Activated CD8-positive, alpha-beta memory T cell treated with anti-CD3 and anti-CD28 coated beads for 48 hours (primary cell): Measurements from ENCODE around the gene ACTR1A.
"Not testable (repeated sequence)": the region's sequence is repeated elsewhere in the genome, so short reads cannot be mapped to it uniquely, and the experiment has no call there.

Experiments
- DNase-seq, 3 experiments: peaks; one replicate each; pipeline ENCODE4 v3.0.0-alpha.2; 2020; ENCODE audit warnings: low read depth in 2 of 3, low spot score in 2 of 3

Gene ACTR1A

DNA sequence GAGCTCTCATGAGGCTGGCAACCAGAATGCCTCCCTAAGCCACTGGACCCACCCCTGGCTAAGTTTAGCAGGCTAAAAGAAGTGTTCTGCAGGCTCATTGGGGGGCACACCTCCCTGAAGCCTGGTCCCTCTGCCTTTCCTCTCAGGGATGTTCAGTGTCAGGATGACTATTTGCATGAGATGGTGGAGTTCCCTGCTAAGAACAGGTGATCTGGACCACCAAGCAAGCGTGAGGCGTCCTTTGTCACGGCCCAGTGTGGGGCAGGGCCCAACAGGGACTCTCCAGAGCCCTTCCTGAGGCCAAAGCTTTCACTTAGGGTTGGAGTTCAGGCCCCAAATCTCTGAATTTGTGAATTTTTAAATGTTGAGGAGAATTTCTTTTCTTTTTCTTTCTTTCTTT, 13.2 kb upstream of the ACTR1A start:
- DNase-seq: no peak

DNA sequence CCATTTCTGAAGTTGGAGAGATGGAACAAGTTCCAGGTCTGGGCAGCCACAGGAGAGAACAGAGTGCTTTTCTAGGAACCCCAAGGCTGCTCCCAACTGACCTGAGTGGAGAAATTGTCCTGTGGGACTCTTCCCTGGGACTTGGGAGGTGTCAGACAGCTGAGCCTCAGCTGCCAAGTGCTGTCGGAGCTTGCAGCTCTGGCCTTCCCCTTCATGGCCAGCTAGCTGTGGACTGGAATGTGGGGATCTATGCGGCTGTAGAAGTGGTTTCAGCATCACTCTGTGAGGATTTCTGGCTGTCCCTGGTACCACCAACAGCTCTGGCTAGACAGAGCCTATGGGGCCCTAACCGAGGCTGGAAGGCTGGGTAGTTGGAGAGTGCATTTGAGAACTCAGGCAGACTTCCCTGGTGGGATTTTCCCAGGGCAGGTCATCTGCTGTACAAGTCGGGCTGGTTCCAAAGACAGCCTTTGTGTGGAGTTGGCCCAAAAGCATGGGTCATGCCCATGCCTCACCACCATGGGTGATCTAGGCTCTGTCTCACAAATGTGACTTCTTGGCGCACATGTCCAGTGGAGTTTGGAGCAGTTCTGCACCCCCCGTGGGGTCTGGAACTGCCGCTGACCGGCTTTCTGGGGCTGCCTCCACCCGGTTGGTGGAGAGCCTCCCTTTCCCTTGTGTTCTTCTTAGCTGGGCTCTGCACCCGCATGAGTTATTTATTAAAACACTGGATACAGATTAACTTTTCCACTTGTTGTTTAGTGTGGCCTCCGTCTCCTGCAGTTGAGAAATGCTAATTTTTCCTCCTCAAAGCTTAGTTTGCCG, 12.2 kb upstream of the ACTR1A start:
- no peak for DNase-seq

GRCh38 chr10:102511583-102512274, 9.2 kb upstream of the ACTR1A start:
- DNase-seq: no peak

DNA sequence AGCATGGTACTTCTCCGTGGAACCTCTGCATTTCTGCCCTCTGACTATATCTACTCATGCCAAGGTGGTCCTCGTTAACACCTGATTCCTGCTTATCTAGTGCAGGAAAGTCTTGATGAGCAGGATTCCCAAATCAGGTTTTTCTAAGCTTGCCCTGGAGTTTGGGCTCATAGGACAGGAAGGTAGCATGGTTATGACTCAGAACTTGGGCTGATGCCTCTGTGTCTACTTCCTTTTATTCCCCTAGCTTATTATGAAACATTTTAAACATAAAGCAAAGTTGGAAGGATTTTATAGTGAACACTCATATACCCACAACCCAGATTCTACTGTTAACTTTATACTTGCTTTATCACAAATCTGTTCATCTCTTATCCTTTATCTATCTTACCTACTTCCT, 6.9 kb upstream of the ACTR1A start:
- no peak for DNase-seq

- DNase-seq: no peak
Observed at GRCh38 chr10:102508506-102508905, 6.0 kb upstream of the ACTR1A start.

- no peak for DNase-seq
Observed at GRCh38 chr10:102507521-102507920, 5.0 kb upstream of the ACTR1A start.

- no peak for DNase-seq
Observed at GRCh38 chr10:102505462-102506115, 3.1 kb upstream of the ACTR1A start.

- DNase-seq: no peak
Observed at GRCh38 chr10:102504976-102505300, 2.4 kb upstream of the ACTR1A start.

GRCh38 chr10:102504179-102504975, 1.9 kb upstream of the ACTR1A start:
- DNase-seq: peak in 1 of 3 experiments; percentile 19

DNA sequence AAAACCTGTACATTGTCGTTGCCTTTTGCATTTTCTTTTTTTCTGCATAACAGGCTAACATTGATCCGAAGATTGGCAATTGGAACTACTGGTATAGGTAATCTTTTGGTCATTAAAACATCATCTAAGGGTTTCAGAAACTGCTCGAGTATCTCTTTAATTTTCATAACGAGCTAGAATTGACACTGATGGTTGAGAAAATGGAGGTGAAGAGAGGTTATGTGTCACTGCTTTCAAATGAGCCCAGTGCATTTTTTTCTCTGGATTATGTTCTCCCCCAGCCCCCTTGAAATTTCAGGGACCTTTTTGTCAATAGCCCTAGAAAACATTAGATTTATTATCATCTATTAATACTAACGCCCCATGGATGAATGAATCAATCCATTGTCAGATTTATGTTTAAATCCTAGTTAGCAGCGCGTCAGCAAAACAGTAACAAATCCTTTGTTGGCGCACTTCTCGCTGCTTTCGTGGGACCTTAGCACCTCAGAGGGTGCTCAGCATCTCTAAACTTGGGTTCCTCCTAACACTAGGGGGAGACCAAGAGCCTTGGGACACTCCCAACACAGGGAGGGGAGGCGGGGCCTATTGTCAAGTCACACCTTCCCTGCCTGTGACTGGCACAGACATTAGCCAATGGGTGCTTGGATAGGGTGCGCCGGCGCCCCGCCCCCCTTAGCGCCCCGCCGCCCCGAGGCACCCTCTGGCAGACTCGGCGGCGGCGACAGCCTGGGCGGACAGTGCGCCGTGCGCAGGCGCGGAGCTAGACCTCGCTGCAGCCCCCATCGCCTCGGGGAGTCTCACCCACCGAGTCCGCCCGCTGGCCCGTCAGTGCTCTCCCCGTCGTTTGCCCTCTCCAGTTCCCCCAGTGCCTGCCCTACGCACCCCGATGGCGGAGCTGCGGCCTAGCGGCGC, 1.0 kb upstream of the ACTR1A start, which contains the start of gene SUFU:
SUFU (plus strand) TSS at position 709 of the 915 bp plus-strand sequence; CDS start at position 890, 181 bp downstream.
- peak; percentile 94 to 99 (median 95) for DNase-seq

- DNase-seq: peak in 2 of 3 experiments; percentile 94 to 95
Observed at GRCh38 chr10:102502029-102502336, 529 bp downstream of the ACTR1A start.

GRCh38 chr10:102501201-102502028, 1.1 kb downstream of the ACTR1A start:
- DNase-seq: no peak

- DNase-seq: not testable (repeated sequence)
Observed at GRCh38 chr10:102500686-102501085, 1.8 kb downstream of the ACTR1A start.

- no peak for DNase-seq
Observed at GRCh38 chr10:102499356-102499755, 3.2 kb downstream of the ACTR1A start.

GRCh38 chr10:102497545-102497944, 5.0 kb downstream of the ACTR1A start:
- DNase-seq: no peak

DNA sequence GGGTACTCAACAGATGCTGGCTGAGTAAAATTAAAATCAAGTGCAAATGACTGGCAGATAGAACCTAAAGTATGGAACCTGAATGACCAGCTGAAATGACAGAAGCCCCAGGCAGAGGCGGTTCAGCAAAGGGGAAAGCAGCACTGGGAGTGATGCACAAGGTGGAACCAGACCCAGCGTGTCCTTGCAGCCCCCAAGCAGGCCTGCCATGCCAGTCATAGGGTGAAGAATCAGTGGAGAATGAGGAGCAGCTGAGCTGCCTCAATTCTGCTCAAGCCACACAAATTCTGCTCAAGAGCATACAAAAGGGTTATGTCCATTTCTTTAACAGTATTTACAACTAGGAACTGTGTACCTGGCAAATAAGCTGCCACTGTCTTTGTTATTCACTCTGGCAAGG, 8.7 kb downstream of the ACTR1A start:
- no peak for DNase-seq

GRCh38 chr10:102492983-102493382, 9.5 kb downstream of the ACTR1A start:
- DNase-seq: no peak

DNA sequence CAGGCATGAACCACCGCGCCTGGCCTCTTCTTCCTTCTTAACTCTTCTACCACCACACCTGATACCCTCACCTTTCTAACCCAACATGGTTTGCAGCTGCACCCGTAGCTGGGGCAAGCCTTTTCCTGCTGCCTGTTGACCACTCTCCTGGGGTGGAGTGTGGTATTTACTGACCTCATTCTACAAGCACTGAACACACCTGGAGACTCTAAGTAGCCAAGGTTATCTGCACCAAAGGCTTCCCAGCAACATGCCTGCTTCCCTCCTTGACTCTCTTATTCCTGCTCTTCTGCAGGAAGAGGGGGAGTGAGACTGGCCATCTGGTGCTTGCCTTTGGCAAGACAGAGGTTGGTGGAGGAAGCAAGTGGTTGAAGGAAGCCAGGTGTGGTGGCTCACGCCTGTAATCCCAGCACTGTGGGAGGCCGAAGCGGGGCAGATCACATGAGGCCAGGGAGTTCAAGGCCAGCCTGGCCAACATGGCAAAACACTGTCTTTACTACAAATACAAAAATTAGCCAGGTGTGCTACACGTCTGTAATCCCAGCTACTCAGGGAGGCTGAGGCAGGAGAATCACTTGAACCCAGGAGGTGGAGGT, 10.1 kb downstream of the ACTR1A start:
- DNase-seq: no peak

DNA sequence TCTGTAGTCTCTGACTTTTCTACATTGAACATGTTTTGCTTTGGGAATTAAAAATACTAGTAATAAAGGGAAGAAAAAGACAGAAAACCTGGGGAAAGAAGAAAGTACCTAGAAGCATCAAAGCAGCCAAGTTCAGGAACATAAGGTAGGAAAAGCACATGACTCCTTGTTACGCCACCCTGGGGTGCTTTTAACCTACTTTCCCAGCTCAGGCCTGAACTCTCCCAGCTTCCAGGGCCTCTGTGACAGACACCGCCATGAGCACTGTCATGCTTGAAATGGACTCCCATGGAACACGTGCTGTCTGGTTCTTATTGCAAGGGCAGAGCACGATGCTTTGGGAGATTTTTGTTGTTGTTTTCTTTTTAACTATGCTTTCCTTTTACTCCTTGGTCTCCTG, 11.4 kb downstream of the ACTR1A start:
- DNase-seq: no peak
